K562 (cell line): ENCODE results near the gene EGF. TPM values are rescaled to one million over a fixed set of nuclear protein-coding genes. Genes with fewer than 3 reads are reported as not detected.
A peak's percentile ranks its signal among the peaks of the same experiment; 100 is the strongest.

Experiments used
- ATAC-seq: fragments of 200-7000 bp; cut with Tn5 transposase; 3 replicates; pipeline ENCODE4 v1.9.1; 2020; ENCODE audit warnings: moderate library complexity
- BruUV-seq: library from RNA; stranded (reverse); fragments of 400-500 nt; replicated peaks from 2 replicates; lab custom pipeline; 2021; lab: Mats Ljungman, UMichigan
- CTCF ChIA-PET: fragments of 300-600 bp; formaldehyde crosslinking; extraction: SDS; loops from one replicate; lab custom pipeline; 2021; ENCODE audit warnings: low intra/inter-chr PET ratio; lab: Yijun Ruan, JAX
- POLR2A ChIA-PET: fragments of 300-600, 350-650 bp; sonication (Branson Sonifier 250); formaldehyde crosslinking; extraction: SDS; loops from one replicate; lab custom pipeline; 2021; ENCODE audit warnings: antibody characterized with exemption, inconsistent platforms; lab: Yijun Ruan, JAX
- DNase-seq, 4 experiments: peaks; one replicate each; pipeline versions ENCODE4 v3.0.0 to v3.0.0-alpha.2; 2011 to 2018; ENCODE audit warnings: low spot score in 3 of 4, mixed read lengths in 3 of 4; ENCODE audit errors: extremely low read depth in 1 of 4
- FAIRE-seq: peaks from 2 replicates; lab custom pipeline; 2011; peaks lifted over from hg19 to GRCh38; lab: Jason Lieb, UNC
- H2AFZ ChIP-seq: 2 replicates; pipeline ENCODE4 v1.6.0; 2011; ENCODE audit warnings: low read depth, low read length, control low read depth, inconsistent platforms
- H3K27ac ChIP-seq: fragments of 200-600 bp; 3 replicates; pipeline ENCODE4 v1.8.0; 2011; ENCODE audit warnings: low read depth, mild to moderate bottlenecking, control low read depth, inconsistent platforms, low read length, moderate library complexity, mixed read lengths; ENCODE audit errors: extremely low read depth
- H3K27me3 ChIP-seq, 2 experiments: fragments of 300-600 bp in 1 of 2; 2 replicates in 1 of 2; 3 replicates in 1 of 2; pipeline versions ENCODE4 v1.6.0 to v1.8.0; 2011; ENCODE audit warnings: inconsistent platforms in 2 of 2, low read length in 2 of 2, mild to moderate bottlenecking in 1 of 2, mixed read lengths in 1 of 2, moderate library complexity in 1 of 2; ENCODE audit not compliant: control insufficient read depth in 2 of 2, insufficient read depth in 2 of 2
- H3K36me3 ChIP-seq: fragments of 300-600 bp; 3 replicates; pipeline ENCODE4 v1.8.0; 2011; ENCODE audit warnings: mild to moderate bottlenecking, low read length, inconsistent platforms; ENCODE audit not compliant: control insufficient read depth, insufficient read depth
- H3K4me1 ChIP-seq, 2 experiments: fragments of 200-600 bp in 1 of 2; replicated peaks in 1 of 2; 2 replicates in 1 of 2; 3 replicates in 1 of 2; pipeline versions ENCODE4 v1.5.1 to v1.8.0; 2011; ENCODE audit warnings: inconsistent platforms in 2 of 2, low read length in 2 of 2, mild to moderate bottlenecking in 1 of 2, mixed read lengths in 1 of 2, moderate library complexity in 1 of 2; ENCODE audit not compliant: control insufficient read depth in 2 of 2, insufficient read depth in 2 of 2
- H3K4me2 ChIP-seq: 2 replicates; pipeline ENCODE4 v1.6.1; 2011; ENCODE audit warnings: low read length, control low read depth, inconsistent platforms, mixed read lengths; ENCODE audit not compliant: insufficient read depth
- H3K4me3 ChIP-seq: fragments of 200-600 bp; sonication (generic), shearing (Covaris generic); 2 replicates; pipeline ENCODE4 v1.5.1; 2016; ENCODE audit warnings: control low read depth, inconsistent platforms
- H3K79me2 ChIP-seq: fragments of 200-600 bp; 3 replicates; pipeline ENCODE4 v1.8.0; 2011; ENCODE audit warnings: low read length, inconsistent platforms; ENCODE audit not compliant: control insufficient read depth, insufficient read depth
- H3K9ac ChIP-seq, 2 experiments: 2 replicates each; pipeline versions ENCODE4 v1.6.0 to v1.6.1; 2011; ENCODE audit warnings: low read depth in 2 of 2, low read length in 2 of 2, control low read depth in 1 of 2, inconsistent platforms in 1 of 2, mild to moderate bottlenecking in 1 of 2, mixed read lengths in 1 of 2; ENCODE audit not compliant: insufficient read depth in 1 of 2
- H3K9me1 ChIP-seq: one replicate; pipeline ENCODE4 v1.6.0; 2011; ENCODE audit warnings: inconsistent platforms, mild to moderate bottlenecking, low read length, moderate library complexity; ENCODE audit not compliant: control insufficient read depth, insufficient read depth
- H3K9me3 ChIP-seq: replicated peaks from 2 replicates; pipeline ENCODE4 v1.5.1; 2011; ENCODE audit warnings: low read depth, low read length, inconsistent platforms; ENCODE audit not compliant: control insufficient read depth, insufficient read depth
- H4K20me1 ChIP-seq: replicated peaks from 2 replicates; pipeline ENCODE4 v1.6.1; 2011; ENCODE audit warnings: low read length, inconsistent platforms, mixed read lengths; ENCODE audit not compliant: control insufficient read depth, insufficient read depth
- CEBPB ChIP-seq: fragments of 450-650 bp; IDR thresholded peaks from 2 replicates; pipeline ENCODE4 v1.6.1; 2016; ENCODE audit warnings: missing genetic modification characterization, missing compliant biosample characterization
- HNRNPLL ChIP-seq: fragments of 200-400 bp; formaldehyde crosslinking; IDR thresholded peaks from 2 replicates; pipeline ENCODE4 v1.6.1; 2017; ENCODE audit warnings: low read length, low read depth, mild to moderate bottlenecking; ENCODE audit not compliant: poor library complexity, severe bottlenecking
- MAFG ChIP-seq: fragments of 450-650 bp; conservative IDR thresholded peaks from 2 replicates; pipeline ENCODE4 v1.6.1; 2016; ENCODE audit warnings: missing genetic modification characterization, missing compliant biosample characterization
- RBM15 ChIP-seq: fragments of 200-400 bp; formaldehyde crosslinking; IDR thresholded peaks from 2 replicates; pipeline ENCODE4 v1.6.1; 2018; ENCODE audit warnings: mild to moderate bottlenecking, low read length, moderate library complexity; ENCODE audit not compliant: insufficient read depth
- RHOXF2B ChIP-seq: fragments of 250-450 bp; sonication (Bioruptor Pico); conservative IDR thresholded peaks from 2 replicates; pipeline ENCODE4 v1.5.1; 2021
- WGBS: fragments of 100-300 bp; shearing (Covaris generic); methylation state at CpG from one replicate; pipeline ENCODE4 v1.1.6; 2016; ENCODE audit warnings: low coverage, mixed read lengths; ENCODE audit not compliant: insufficient coverage; ENCODE audit errors: missing lambda C conversion rate; 5-methylcytosine and 5-hydroxymethylcytosine counted together
- in situ Hi-C: fragments of 300-500 bp; cut with MboI; formaldehyde crosslinking; loops from 4 replicates; pipeline ENCODE4 v1.15.0; 2018; ENCODE audit warnings: inconsistent platforms, mixed read lengths
- intact Hi-C: fragments of 100-400 bp; cut with micrococcal nuclease; formaldehyde crosslinking; loops from 2 replicates; pipeline ENCODE4 v1.14.2; 2022
- polyA plus RNA-seq, 8 experiments: library from polyadenylated mRNA; depleted of rRNA in 4 of 8; stranded (reverse) in 5 of 8; unstranded in 3 of 8; fragments of >200 nt; fragmentation: Nextera tagmentation in 2 of 8; fragmentation: Illumina TruSeq in 1 of 8; extraction: Ambion mirVana in 2 of 8; extraction: Trizol in 1 of 8; gene quantifications; 2 replicates each; pipeline versions ENCODE4 v1.2.1 to v1.2.3, GENCODE V29; 2011 to 2014; ENCODE audit warnings: inconsistent platforms in 1 of 8, missing spikeins in 1 of 8
- total RNA-seq, 7 experiments: library from RNA; depleted of rRNA in 6 of 7; stranded (reverse); fragments of >200 nt in 6 of 7; fragmentation: Illumina TruSeq in 2 of 7; extraction: Trizol in 2 of 7; gene quantifications; 2 replicates each; pipeline versions ENCODE4 v1.2.1 to v1.2.3, GENCODE V29; 2011 to 2021; ENCODE audit warnings: low replicate concordance in 1 of 7
- TF ChIP-seq, protein P1 (sequence below): fragments of 200-800 bp; sonication (Bioruptor generic); IDR thresholded peaks from 2 replicates; pipeline ENCODE4 v1.6.1; 2016; ENCODE audit warnings: missing genetic modification characterization, missing compliant biosample characterization

EGF gene
- total and polyA plus RNA-seq, 9 of the 15 experiments (the other 6 are each of a cell fraction or from before 2014, with no cell fraction given): 0.32 to 3.1 (median 1.3) TPM

DNA sequence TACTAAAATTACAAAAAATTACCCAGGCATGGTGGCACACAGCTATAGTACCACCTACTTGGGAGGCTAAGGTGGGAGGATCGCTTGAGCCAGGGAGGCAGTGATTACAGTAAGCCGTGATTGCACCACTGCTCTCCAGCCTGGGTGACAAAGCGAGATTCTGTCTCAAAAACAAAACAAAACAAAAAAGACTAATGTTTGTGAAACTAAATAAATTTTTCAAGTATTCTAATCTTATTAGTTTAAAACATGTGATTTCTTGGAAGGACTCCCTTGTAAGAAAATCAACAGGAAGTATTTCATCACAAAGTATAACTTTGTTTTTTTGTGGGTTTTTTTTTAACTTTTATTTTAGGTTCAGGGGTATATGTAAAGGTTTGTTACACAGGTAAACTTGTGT lies 89.6 kb downstream of the EGF start:
- H3K27ac ChIP-seq: no peak overlapping the region
- in situ Hi-C loops (loop anchor here (10.0 kb wide), 1 partner anchor 322 kb away; no protein-coding TSS in a partner anchor), intact Hi-C loops (loop anchor here (10.0 kb wide), 2 partner anchors 202 to 342 kb away; no protein-coding TSS in a partner anchor)
- no peak overlapping the region for H2AFZ ChIP-seq
- no peaks in the 10 kb centered on the region for H3K9me3 ChIP-seq
- 6% methylated on average over 3 of the region's 3 CpGs for WGBS
- BruUV-seq: no TSS peak
- no peak overlapping the region for H3K4me2 ChIP-seq
- 0 out of 2 replicates have a peak, but pooled peaks have one; percentile 13 for TF ChIP-seq CEBPB
- TF ChIP-seq MAFG (tag): no peak
- TF ChIP-seq, all 486 proteins: peak for 1
- Histone ChIP-seq H3K36me3 (no peaks in the 10 kb centered on the region), H3K4me1 (no peaks in the 10 kb centered on the region; a peak in 1 of 5 replicates), H3K4me3 (no peak overlapping the region), H3K9me1 (no peaks in the 10 kb centered on the region), H3K27me3 (no peaks in the 10 kb centered on the region), H3K9ac (no peak overlapping the region), H3K79me2 (no peaks in the 10 kb centered on the region), H4K20me1 (no peaks in the 10 kb centered on the region)
- ChIA-PET CTCF (interaction anchor here (12.8 kb wide), 1 partner anchor 513 kb away, joined by 252 read pairs; no protein-coding TSS in a partner anchor), POLR2A (interaction anchor here (0.7 kb wide), 1 partner anchor 273 kb away, joined by 3 read pairs; no protein-coding TSS in a partner anchor)
- FAIRE-seq (no peak), DNase-seq (no peak), ATAC-seq (no peak)

DNA sequence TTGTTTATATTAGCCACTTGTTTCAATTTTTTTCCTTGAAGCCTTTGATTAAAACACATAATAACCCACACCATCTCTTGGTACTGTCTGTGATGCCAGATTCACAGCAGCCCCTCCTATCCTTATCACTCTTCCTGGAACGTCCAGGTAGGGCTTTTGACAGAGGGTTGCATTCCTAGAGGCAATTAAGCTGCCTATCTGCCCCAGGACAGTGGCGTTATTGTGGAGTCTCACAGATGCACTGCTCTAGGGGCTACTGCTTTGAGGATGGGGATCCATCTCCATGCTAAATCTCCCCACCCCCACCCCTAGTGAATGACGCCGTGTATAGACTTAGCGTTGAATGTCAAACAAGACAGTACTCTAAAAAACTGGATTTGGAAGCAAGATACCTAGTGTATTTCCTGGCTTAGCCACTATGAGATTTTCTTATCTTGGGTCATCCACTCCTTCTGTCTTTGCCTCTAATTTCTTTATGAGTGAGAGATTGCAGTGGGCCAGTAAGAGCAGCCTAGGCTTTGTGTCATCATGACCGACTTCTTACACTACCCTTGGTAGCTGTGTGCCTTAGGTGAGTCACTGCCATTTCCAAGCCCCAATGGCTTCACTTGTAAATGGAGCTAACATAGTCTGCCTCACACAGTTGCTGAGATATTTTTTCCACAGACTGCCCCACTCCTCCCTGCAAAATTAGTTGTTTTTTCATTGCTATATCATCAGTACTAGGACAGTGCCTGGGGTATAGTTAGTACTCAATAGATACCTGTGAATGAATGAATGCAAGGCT lies 90.9 kb downstream of the EGF start:
- intact Hi-C loops: loop anchor here (2.0 to 10.0 kb wide), 3 partner anchors 201 to 341 kb away; no protein-coding TSS in a partner anchor
- ChIA-PET CTCF (interaction anchor here (12.8 kb wide), 1 partner anchor 512 kb away, joined by 252 read pairs; no protein-coding TSS in a partner anchor), POLR2A (interaction anchor here (0.6 kb wide), 1 partner anchor 519 kb away, joined by 3 read pairs; no protein-coding TSS in a partner anchor)
- no peak overlapping the region for H3K9ac ChIP-seq
- H3K27ac ChIP-seq: no peak overlapping the region
- no TSS peak for BruUV-seq
- in situ Hi-C loops: loop anchor here (10.0 kb wide), 1 partner anchor 321 kb away; no protein-coding TSS in a partner anchor
- peak in 1 of 4 experiments; percentile 10 for DNase-seq
- H3K36me3 ChIP-seq: no peaks in the 10 kb centered on the region
- H3K79me2 ChIP-seq: no peaks in the 10 kb centered on the region
- peaks cover 0 to 2% of the 10 kb centered on the region in 2 experiments; a peak in 1 of 5 replicates for H3K4me1 ChIP-seq
- H3K4me2 ChIP-seq: no peak overlapping the region
- no peak overlapping the region for H2AFZ ChIP-seq
- no peak for FAIRE-seq
- no peak; the same call in 2 of the 3 replicates for ATAC-seq
- H3K9me1 ChIP-seq: no peaks in the 10 kb centered on the region
- H3K27me3 ChIP-seq: no peaks in the 10 kb centered on the region
- H3K9me3 ChIP-seq: no peaks in the 10 kb centered on the region
- no peak overlapping the region for H3K4me3 ChIP-seq
- H4K20me1 ChIP-seq: no peaks in the 10 kb centered on the region
- WGBS: 2% methylated on average over 6 of the region's 6 CpGs
- no peak for TF ChIP-seq HNRNPLL
- no peak for TF ChIP-seq RHOXF2B
- TF ChIP-seq, protein P1, sequence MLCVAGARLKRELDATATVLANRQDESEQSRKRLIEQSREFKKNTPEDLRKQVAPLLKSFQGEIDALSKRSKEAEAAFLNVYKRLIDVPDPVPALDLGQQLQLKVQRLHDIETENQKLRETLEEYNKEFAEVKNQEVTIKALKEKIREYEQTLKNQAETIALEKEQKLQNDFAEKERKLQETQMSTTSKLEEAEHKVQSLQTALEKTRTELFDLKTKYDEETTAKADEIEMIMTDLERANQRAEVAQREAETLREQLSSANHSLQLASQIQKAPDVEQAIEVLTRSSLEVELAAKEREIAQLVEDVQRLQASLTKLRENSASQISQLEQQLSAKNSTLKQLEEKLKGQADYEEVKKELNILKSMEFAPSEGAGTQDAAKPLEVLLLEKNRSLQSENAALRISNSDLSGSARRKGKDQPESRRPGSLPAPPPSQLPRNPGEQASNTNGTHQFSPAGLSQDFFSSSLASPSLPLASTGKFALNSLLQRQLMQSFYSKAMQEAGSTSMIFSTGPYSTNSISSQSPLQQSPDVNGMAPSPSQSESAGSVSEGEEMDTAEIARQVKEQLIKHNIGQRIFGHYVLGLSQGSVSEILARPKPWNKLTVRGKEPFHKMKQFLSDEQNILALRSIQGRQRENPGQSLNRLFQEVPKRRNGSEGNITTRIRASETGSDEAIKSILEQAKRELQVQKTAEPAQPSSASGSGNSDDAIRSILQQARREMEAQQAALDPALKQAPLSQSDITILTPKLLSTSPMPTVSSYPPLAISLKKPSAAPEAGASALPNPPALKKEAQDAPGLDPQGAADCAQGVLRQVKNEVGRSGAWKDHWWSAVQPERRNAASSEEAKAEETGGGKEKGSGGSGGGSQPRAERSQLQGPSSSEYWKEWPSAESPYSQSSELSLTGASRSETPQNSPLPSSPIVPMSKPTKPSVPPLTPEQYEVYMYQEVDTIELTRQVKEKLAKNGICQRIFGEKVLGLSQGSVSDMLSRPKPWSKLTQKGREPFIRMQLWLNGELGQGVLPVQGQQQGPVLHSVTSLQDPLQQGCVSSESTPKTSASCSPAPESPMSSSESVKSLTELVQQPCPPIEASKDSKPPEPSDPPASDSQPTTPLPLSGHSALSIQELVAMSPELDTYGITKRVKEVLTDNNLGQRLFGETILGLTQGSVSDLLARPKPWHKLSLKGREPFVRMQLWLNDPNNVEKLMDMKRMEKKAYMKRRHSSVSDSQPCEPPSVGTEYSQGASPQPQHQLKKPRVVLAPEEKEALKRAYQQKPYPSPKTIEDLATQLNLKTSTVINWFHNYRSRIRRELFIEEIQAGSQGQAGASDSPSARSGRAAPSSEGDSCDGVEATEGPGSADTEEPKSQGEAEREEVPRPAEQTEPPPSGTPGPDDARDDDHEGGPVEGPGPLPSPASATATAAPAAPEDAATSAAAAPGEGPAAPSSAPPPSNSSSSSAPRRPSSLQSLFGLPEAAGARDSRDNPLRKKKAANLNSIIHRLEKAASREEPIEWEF (CRISPR knock-in tag): no peak
- no peak for TF ChIP-seq RBM15
